ENCODE results near the gene C6orf89. TPM values are rescaled to one million over a fixed set of nuclear protein-coding genes. Genes with fewer than 3 reads are reported as not detected.

C6orf89 gene
- total RNA-seq, 4 donors from 2014 or later, result 29.8 to 42.1 (median 37.9) TPM

DNA sequence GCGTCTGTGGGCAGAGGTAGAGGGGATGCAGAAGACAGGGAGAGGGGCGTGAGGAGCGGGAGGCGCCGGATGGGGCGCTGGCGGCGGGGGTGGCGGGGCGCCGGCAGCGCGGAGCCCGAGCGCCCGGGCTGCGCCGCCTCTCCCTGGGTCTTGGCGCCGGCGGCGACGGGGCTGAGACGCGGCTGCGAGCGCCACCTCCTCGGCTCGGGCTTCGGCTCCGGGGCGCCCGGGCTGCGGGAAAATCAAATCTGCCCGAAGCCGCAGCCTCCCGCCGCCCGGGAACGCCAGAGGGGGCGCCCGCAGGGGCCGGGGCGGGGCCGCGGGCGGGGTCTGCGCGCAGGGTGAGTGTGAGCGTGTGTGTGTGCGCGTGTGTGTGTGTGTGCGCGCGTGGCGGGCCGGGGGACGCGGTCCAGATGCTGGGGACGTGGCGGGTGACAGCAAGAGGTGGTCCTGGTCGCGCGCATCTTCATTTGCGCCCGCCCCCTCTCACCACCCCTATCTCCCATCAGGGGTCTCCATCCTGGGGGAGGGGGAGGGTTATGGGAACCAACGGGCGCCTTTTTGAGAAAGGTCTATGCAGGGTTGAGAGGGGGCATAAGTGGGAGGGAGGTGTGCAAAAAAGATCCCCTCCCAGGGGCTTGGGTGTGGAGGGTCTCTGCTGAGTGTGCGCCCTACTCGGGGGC lies 45.9 kb upstream of the C6orf89 start:
- under 1% methylated on average over 47 of the region's 70 CpGs for WGBS
- DNase-seq (ENCODE audit: low spot score in 2 of 2), result no peak
- Histone ChIP-seq H3K4me3 (peak overlapping the region; percentile 68), H3K9me3 (no peaks in the 10 kb centered on the region), H3K36me3 (no peaks in the 10 kb centered on the region), H3K4me1 (peaks cover 37% of the 10 kb centered on the region), H3K27me3 (peaks cover 8% of the 10 kb centered on the region), H3K27ac (no peak overlapping the region)
- TF ChIP-seq POLR2AphosphoS5 (IDR thresholded peaks at IDR 0.05) (no peak), POLR2A (IDR thresholded peaks at IDR 0.05) (no peak), EP300 (IDR thresholded peaks at IDR 0.05) (no peak)
- TF ChIP-seq, protein P1, sequence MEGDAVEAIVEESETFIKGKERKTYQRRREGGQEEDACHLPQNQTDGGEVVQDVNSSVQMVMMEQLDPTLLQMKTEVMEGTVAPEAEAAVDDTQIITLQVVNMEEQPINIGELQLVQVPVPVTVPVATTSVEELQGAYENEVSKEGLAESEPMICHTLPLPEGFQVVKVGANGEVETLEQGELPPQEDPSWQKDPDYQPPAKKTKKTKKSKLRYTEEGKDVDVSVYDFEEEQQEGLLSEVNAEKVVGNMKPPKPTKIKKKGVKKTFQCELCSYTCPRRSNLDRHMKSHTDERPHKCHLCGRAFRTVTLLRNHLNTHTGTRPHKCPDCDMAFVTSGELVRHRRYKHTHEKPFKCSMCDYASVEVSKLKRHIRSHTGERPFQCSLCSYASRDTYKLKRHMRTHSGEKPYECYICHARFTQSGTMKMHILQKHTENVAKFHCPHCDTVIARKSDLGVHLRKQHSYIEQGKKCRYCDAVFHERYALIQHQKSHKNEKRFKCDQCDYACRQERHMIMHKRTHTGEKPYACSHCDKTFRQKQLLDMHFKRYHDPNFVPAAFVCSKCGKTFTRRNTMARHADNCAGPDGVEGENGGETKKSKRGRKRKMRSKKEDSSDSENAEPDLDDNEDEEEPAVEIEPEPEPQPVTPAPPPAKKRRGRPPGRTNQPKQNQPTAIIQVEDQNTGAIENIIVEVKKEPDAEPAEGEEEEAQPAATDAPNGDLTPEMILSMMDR (IDR thresholded peaks at IDR 0.05), result peak in 1 of 2 donors; percentile 23

DNA sequence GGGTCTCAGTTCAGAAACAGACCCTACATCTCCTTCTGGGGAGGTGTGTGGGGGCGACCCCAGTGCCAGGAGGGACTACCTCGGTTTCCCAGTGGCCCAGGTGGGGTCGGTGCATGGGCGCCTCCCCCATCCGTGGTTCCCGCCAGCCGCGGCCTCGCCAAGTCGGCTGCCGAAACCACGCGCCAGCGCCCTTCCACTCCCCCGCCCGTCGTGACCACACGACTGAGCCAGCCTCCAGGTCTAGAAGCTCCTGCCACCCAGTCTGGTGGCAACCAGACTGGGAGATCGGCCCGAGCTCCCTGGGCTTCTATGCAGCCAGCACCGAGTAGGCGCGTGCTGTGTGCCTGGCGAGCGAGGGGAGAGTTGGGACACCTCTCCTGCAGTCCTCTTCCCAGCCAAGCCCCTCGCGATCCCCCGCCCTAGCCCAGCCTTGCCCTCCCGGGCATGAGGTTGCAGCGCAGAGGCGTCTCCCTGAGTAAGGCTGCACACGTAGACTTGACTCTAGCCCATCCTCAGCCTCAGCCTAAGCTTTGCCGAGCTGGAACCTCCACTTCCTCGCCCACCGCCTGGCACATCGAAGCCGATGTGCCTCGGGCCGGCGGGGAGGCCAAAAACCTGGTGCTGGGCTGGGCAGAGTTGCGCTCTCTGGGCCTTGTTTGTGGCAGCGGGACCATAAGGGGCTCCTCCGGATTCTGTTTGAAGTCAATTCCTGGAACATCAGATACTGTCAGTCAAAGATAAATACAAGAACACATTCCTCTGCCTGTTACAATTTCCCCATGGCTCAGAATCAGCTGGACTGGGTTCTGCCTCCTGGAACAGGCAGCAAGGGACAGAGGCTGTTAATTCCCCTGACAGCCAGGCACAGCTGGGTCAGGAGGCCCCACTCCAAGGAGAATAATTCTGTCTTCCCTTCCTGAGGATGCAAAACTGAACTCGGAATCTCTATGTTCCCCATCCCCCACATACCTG lies 45.0 kb upstream of the C6orf89 start:
- Histone ChIP-seq H3K4me3 (peak overlapping the region; percentile 68), H3K27ac (no peak overlapping the region), H3K36me3 (no peaks in the 10 kb centered on the region), H3K9me3 (no peaks in the 10 kb centered on the region), H3K27me3 (peaks cover 8% of the 10 kb centered on the region), H3K4me1 (peaks cover 34% of the 10 kb centered on the region)
- TF ChIP-seq EP300 (IDR thresholded peaks at IDR 0.05) (no peak), POLR2A (IDR thresholded peaks at IDR 0.05) (peak in 1 of 2 donors; percentile 12), POLR2AphosphoS5 (IDR thresholded peaks at IDR 0.05) (no peak)
- TF ChIP-seq, protein P1 (IDR thresholded peaks at IDR 0.05), result no peak
- 17% methylated on average over 4 of the region's 44 CpGs for WGBS
- no peak for DNase-seq (ENCODE audit: low spot score in 2 of 2)

GRCh38 chr6:36841756-36842155 lies 44.0 kb upstream of the C6orf89 start:
- Histone ChIP-seq H3K27ac (no peak overlapping the region), H3K9me3 (no peaks in the 10 kb centered on the region), H3K27me3 (peaks cover 8% of the 10 kb centered on the region), H3K4me1 (peaks cover 34% of the 10 kb centered on the region), H3K4me3 (no peak overlapping the region), H3K36me3 (no peaks in the 10 kb centered on the region)
- DNase-seq (ENCODE audit: low spot score in 2 of 2), result no peak
- no peak for TF ChIP-seq POLR2A (IDR thresholded peaks at IDR 0.05)
- TF ChIP-seq EP300 (IDR thresholded peaks at IDR 0.05), result no peak
- 89% methylated on average over 2 of the region's 2 CpGs for WGBS

GRCh38 chr6:36843170-36843569 lies 42.6 kb upstream of the C6orf89 start:
- H3K4me3 ChIP-seq, result no peak overlapping the region
- no peaks in the 10 kb centered on the region for H3K9me3 ChIP-seq
- H3K36me3 ChIP-seq, result no peaks in the 10 kb centered on the region
- TF ChIP-seq, protein P1 (IDR thresholded peaks at IDR 0.05), result no peak
- TF ChIP-seq POLR2AphosphoS5 (IDR thresholded peaks at IDR 0.05) (no peak), POLR2A (IDR thresholded peaks at IDR 0.05) (no peak), EP300 (IDR thresholded peaks at IDR 0.05) (no peak)
- peaks cover 8% of the 10 kb centered on the region for H3K27me3 ChIP-seq
- 85% methylated on average over 4 of the region's 4 CpGs for WGBS
- H3K27ac ChIP-seq, result no peak overlapping the region
- no peak for DNase-seq (ENCODE audit: low spot score in 2 of 2)
- H3K4me1 ChIP-seq, result peaks cover 34% of the 10 kb centered on the region

- TF ChIP-seq POLR2AphosphoS5 (IDR thresholded peaks at IDR 0.05) (no peak), POLR2A (IDR thresholded peaks at IDR 0.05) (no peak), EP300 (IDR thresholded peaks at IDR 0.05) (no peak)
- TF ChIP-seq, protein P1 (IDR thresholded peaks at IDR 0.05), result no peak
- H3K36me3 ChIP-seq, result no peaks in the 10 kb centered on the region
- H3K9me3 ChIP-seq, result no peaks in the 10 kb centered on the region
- peaks cover 2% of the 10 kb centered on the region for H3K27me3 ChIP-seq
- H3K4me1 ChIP-seq, result peaks cover 37% of the 10 kb centered on the region
- no peak for DNase-seq (ENCODE audit: low spot score in 2 of 2)
- H3K4me3 ChIP-seq, result no peak overlapping the region
- WGBS, result 76% methylated on average over 19 of the region's 19 CpGs
- no peak overlapping the region for H3K27ac ChIP-seq
Observed at GRCh38 chr6:36844232-36845170, 41.3 kb upstream of the C6orf89 start.

All from suprapubic skin (tissue), 4 donors.